Kasumi-1 (cell line): Measurements from ENCODE around the gene LAMB2.
A peak's percentile ranks its signal among the peaks of the same experiment; 100 is the strongest.

ENCODE experiments used
- DNase-seq, 2 experiments: peaks; one replicate each; lab custom pipeline; 2025; lab: John Stamatoyannopoulos, UW

LAMB2 gene

DNA sequence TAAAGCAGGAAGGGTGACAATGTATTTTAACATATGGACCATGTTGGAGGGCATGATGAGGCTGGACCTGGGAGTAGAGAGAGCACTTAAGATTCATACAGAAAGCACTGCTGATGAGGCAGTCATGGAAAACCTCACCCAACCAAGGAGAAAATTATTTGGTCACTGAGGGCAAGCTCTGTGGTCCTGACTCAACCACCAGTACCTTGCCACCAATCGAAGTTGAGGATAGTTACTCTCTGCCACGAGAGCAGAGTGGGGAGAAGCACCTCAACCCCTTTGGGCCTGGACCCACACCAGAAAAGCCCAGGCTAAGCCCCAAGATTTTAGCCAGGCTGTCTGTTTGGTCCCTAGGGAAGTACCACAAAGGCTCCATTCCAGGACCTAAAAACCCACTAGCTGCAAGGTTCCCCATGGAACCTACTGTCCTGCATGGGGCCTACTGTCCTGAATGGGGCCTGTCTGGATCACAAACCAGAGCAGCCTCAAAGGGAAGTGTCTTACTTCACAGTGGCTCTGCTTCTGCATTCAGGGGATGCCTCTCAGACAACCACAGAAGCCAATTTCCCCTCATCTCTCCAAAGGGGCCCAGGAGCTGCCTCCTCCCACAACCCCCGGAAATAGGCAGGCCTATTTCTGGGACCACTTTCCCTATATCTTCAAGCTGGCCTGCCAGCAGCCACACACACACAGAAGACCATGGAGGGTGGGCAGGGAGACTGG, 29.1 kb upstream of the LAMB2 start:
- peak; percentile 91 to 93 for DNase-seq

DNA sequence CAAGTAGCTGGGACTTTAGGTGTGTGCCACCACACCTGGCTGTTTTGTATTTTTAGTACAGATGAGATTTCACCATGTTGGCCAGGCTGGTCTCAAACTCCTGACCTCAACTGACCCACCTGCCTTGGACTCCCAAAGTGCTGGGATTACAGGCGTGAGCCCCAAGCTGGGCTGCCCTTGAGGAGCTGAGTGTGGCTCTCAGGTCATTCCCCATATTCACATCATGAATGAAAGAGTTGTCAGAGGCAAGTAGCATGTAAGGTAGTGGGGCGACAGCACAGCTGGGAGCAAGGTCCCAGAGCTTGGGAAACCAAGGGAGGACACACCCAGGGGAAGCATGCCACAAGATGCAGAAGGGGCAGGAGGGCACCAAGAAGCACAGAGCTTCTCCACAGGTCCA, 28.3 kb upstream of the LAMB2 start:
- DNase-seq = no peak

DNA sequence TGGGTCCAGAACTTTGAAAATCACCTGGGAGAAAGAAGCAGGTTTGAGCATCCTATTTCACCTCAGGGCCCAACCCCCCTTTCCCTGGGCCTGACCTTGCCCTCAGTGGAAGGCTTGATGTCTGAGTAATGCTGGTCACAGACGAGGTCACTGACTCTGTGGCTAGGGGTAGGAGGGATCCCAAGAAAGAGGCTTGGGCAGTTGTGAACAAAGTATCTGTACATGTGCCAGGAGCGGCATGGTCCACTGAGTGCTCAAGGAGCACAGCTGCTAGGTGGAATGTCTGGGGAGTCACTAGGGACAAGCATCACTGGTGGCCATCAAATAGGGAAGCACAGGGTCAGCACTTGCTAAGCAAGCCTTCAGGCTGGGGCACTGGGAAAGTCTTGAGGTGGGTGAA, 25.9 kb upstream of the LAMB2 start:
- DNase-seq = no peak

DNA sequence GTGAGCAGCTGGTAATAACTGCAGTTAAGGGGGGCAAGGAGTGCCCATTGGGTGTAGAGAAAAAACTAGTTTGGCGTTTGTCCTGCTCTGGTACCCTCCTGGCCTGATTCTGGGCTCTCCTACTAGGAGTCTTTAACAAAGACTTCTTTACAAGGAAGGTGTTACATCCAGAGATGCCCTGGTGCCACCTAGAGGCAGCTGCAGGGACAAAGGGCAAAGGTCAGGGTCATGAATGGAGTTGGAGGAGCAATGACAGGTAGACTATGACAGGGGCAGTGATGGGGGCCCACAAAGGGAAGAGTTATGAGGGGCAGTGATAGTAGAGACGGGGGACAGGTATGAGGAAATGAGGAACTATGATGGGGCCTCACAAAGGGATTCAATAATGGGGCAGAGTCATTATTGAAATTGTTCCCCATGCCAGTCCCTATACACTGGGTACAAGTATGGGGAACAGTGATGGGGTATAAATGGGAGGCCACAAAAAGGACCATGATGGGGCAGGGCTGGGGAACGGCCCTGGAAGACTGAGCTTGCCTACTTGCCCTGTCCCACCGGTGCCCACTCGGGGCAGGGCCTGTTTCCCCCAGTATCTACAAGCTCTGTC, 25.4 kb upstream of the LAMB2 start:
- DNase-seq = peak; percentile 33 to 41

DNA sequence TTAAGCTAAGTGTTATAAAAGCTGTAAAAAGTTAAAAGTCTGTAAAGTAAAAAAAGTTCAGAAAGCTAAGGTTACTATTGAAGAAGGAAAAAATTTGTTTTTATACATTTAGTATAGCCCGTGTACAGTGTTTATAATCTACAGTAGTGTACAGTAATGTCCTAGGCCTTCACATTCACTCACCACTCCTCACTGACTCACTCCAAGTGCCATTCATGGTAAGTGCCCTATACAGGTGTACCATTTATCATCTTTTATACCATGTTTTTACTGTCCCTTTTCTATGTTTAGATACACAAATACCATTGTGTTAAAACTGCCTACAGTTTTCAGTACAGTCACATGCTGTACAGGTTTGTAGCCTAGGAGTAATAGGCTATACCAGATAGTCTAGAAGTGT, 24.4 kb upstream of the LAMB2 start:
- no peak for DNase-seq

DNA sequence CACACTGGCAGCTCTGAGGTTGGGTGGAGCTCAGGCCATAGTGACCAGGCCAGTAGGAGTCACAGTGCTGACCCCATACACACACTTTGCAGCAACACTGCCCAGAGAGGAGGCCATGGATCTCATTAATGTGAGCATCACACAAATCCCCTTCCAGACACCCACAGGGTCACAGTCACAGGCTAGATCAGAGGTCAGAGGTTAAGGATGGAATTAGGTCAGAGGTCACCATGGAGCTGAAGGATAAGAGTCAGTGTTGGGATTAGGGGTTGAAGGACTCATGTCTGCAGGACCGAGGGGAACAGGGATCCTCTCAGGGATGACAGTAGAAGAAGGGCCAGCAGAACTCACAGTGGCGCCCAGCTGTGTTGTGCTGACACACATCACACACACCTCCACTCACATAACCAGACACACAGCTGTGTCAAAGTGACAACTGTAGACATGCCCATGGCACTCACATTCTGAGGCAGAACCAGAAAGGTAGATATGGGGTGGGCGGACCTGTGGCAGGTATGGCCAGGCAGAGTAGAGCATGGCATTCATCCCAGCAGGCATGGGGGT, 20.6 kb upstream of the LAMB2 start:
- DNase-seq = no peak

DNA sequence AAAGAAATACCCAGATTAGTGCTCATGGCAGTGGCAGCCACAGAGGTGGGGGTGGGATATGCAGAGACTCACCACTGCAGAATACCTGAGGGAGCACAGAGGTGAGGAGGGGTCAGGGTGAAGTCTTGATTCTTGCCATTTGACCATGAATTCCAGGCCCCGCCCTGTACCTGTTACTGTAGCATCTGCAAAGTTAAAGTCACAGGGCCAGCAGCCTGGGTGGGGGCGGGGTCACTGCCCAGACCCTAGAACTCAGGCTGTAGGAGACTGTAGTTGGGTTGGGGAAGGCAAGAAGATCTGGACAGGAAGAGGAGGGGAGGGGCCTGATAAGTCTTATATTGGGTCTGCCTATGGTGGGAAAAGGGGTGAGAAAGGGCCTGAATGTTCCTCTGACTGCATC, 18.8 kb upstream of the LAMB2 start:
- no peak for DNase-seq

DNA sequence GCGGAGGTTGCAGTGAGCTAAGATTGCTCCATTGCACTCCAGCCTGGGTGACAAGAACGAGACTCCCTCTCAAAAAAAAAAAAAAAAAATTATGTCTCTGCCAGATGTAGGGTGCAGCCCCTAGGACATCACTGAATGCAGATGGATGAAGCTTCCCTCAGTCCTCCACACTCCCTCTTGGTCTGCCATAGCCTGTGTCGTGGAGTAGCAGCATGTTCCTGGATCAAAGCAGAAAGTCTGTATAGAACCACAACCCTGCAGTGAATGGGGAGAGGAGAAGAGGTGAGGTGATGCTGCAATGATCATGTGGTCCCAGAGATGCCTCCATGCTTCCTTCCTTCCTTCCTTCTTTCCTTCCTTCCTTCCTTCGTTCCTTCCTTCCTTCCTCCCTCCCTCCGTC, 15.3 kb upstream of the LAMB2 start:
- no peak for DNase-seq

DNA sequence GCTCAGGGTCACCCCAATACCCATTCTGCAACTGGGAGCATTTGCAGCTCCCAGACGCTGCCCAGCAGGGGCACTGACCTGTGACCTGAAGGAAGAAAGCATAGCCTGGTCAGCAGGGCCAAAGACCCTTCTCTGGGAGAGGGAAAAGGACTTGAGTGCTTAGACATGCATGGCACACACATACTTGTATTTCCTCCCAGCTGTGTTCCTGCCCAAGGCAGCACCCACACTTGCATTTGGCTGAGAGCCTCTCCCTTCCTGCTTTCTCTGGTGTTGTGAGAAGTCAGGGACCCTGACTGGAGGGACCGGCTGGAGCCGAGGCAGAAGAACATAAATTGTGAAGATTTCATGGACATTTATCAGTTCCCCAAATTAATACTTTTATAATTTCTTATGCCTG, 7.2 kb upstream of the LAMB2 start:
- no peak for DNase-seq

DNA sequence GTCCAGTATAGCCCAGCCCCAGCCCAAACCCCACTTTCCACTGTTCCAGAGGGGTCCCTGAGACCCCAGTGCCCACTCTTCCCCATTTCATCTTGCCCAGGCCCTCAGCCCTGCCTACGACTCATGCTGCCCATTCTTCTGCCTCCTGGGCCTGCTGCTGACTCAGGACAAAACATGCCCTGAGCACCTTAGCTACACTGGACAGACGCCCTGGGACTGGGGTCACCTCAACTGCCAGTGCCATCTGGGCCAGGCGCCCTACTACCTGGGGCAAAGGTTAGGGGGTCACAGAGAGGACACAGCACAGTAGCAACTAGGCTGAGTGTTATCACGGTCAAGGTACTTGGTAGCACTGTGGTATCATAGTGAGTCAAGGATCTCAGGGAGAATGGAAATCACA, 2.6 kb upstream of the LAMB2 start:
- no peak for DNase-seq

DNA sequence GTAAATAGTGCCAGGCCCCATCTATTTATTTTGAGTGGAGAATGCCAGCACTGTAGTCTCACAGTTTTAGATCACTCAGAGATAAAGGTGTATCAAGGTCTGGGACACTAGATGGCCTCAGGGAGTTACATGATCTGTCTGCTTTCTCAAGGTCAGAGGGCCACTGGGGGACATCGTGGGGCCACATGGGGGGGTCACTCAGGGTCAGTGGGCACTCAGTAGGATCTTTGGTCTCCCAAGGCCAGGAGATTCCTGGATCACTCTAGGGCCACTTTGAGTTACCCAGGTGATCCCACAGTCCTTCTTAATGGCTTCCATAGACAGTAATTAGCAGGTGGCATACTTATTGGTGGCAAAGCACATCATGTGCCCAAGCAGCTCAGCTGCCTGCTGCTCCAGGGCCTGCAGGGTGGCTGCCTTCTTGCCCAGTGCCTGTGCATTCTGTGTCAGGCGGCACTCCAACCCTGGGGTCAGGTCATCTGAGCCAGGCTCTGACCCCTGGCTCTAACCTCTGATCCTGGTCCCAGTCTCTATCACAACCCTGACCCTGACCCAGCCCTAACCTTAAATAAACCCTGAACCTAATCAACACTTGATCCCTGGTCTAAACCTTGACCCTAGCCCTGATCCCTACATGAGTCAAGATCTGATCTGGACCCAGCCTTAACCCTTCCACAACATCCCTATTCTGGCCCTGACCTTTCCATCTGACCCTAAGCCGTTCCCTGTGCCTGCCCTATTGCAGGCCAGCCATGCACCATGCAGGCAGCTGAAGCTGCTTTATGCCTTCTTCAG, 1.8 kb upstream of the LAMB2 start:
- no peak for DNase-seq

DNA sequence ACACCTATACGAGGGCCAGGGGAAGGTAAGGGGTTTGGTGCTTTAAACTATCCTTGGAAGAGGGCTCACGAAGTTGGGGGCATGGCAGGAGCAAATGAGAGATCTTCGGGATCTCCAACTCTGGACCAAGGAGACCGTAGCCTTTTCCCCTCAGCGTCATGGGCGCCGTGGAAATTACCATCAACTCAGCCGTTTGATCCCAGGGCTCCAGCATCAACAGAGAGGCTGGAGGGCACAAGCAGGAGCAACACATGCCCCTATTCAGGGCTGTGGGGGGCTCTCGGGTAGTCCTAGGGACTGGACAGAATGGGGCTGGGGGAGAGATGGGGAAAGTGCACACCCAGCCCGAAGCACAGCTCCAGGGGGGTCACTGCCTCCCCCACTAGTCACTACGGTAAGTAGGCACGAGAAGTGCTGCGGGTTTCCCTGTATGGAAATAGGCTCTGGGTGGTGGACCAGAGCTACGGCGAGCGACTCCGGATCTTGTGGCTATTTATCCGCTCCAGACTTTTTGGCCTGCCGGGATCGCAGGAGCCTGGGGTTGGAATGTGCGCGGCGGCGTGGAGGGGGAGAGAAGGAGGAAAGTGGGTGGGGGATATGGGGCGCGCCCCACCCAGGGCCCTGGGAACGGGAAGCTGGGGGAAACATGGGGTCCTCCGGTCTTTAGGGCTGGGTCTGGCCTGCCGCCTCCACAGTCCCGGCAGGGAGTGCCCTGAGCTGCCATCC, 539 bp upstream of the LAMB2 start:
- DNase-seq = peak; percentile 22 to 44

DNA sequence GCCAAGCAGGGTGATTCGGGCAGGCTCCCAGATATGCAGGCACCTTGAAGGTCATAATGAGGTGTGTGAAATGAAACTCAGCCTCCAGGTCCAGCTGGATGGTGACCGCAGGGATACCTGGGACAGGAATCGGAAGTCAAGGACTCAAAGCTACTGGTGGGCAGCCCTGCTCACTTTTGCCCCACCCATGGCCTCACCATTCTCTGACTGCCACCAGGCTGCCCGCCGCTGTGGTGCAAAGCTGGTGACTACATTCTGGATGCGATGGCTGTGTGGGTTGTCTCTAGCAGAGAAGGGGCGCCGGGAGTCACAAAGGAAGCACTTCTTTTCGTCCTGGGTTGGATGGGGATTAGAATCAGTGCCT, 795 bp downstream of the LAMB2 start:
- no peak for DNase-seq

DNA sequence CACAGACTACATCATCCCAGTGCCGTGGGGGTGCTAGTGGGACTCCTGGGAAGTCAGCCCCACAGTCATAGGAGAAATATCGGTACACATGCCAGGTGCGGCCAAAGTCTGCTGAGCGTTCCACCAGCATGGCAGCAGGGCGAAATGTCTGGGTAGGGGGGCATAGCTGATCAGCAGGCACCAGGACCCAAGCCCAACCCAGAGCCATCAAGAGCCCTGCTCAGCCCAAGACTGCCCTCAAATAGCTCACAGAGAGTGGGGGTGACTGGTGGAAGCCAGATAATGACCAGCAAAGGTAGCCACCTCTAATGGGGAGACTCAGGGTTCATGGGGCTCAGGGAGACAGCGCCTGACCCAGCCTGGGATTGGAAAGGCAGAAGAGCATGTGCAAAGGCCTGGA, 1.3 kb downstream of the LAMB2 start:
- no peak for DNase-seq

DNA sequence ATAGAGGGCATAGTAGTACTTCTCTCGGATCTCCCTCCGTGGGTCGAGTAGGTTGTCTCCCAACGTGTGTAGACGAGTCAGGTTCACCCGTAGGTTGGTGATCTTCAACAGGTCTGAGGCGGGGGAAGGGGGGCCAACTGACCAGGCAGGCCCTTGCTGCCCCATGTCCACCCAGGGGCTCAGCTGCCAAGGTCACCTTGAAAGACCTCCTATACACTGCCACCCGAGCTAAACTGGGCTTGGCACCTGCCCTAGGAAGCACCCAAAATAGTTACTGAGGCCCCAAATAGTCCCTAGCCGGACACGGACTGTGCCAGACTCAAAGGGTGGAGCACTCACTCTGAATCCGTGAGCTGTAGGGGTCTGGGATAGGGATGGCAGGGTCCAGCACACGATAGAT, 1.8 kb downstream of the LAMB2 start:
- no peak for DNase-seq

DNA sequence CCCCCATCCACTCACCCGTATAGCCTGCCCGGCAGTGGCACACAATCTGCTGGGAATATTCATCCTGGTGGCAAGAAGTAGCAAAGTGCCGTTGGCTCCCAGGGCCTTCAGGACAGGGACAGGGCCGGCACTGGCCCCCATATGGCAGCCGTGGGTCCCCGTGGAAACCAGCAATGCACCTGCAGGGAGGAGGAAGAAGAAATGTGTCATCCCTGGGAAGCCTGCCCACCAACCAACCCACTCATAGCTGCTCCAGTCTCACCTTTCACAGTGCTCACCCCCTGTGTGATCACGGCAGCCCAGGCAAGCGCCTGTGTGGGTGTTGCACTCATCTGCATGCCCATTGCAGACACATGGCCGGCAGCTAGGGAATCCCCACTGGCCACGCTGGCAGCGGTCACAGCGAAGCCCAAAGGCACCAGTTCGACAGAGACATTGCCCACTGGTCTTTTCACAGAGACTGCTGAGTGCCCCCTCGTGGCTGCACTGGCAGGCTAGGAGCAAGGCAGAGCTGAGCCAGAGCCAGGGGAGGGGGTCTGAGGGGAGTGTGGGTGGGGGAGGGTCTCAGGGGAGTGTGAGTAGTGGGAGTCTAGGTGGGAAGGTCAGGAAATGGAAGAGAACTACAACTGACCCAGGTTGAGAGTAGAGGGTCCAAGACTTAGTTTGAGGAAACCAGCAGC, 7.7 kb downstream of the LAMB2 start:
- no peak for DNase-seq

DNA sequence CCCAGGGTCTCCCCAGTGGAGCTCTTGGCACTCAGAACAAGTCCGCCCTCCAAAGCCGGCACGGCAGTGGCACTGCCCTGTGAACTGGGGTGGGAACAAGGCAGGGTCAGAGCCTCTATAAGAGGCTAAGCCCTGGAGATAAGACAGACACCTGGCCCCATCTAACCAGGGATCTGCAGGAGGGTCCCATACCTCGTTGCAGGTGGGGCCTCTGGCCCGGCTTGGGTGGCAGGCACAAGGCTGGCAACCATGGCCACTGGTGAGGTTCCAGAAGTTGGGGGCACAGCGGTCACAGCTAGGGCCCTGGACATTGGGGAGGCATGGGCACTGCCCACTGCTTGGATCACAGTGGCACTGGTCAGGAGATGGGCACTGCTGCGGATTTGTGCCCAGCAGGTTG, 8.6 kb downstream of the LAMB2 start:
- no peak for DNase-seq

DNA sequence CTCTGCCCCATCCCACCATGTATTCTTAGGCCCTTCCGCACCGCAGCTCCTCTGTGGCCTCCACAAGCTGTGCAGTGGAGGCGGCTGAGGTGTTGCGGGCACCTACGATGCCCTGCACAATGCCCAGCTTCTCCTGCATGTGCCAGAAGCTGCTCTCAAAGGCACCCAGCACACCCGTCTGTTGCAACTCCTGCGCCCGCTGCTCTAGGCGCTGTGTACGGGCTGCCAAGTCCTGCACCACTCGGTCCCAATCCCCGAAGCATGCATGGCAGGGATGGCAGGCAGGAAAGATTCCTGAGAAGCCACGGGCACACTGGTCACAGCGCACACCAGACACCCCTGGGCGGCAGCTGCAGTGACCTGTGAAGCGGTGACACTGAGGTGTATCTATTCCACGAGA, 9.2 kb downstream of the LAMB2 start:
- DNase-seq = no peak

DNA sequence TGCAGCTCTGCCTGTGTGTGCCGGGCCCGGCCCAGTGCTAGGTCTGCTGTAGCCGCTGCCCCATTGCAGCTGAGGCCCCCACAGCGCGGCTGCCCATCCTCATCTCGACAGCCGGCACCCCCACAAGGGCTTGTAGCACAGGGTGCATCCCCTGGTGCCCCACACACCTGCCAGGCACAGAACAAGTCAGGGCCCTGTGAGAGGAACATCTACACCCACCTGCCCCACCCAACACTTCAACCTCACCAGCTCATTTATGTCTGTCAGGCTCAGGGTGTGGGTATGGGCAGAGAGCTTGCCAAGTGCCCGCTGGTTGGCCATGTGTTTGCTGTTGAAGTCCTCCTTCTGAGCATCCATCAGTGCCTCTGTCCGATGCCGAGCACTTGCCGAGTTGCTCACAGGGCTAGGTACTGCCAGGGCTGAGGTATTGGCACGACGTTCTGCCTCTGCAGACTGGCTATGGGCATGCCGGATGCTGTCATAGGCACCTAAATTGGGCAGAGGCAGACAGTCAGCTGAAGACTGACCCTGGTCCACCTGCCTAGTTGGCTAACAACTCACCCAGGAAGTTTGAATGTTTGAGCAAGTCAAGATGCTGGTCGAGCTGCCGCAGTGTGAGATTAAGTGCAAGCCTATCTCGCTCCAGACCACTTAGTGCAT, 9.8 kb downstream of the LAMB2 start:
- DNase-seq = no peak

DNA sequence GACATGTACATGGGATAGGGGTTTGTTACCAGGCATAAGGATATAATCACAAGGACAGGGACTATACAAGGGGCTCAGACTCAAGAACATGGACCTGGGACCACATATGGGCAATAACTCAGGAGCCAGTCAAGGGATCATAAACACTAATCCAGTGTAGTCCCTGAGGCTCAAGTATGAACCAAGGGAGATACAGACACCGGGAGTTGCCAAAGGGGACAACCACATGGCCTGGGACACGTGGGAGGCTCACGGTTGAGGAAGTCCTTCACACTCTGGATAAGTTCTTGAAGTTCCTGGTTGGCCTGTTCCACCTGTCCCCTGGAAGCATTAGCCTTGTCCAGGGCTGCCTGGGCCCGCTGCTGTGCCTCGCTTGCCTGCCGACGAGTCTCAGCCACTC, 10.4 kb downstream of the LAMB2 start:
- no peak for DNase-seq

DNA sequence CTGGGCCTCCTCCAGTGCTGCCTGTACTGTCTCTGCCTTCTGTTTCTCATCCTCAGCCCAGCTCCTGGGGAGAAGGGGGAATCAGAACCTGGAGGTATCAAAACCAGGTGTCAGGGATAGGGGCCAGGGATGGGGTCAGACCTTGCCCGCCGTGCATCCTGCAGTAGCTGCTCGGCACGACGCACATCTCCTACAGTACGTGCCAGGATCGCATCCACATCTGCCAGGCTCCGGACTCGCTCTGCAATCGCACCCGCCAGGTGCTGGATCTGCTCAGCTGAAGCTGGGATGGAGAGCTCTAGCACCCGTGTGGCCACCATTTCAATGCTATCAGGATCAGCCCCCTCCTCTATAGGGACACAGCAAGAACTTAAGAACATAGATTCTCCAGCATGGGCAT, 10.8 kb downstream of the LAMB2 start:
- no peak for DNase-seq
